GM19025 (cell line): ENCODE data around the gene CHD8.
A peak's percentile ranks its signal among the peaks of the same experiment; 100 is the strongest.

Experiments used
- ATAC-seq: cut with Tn5 transposase; IDR thresholded peaks from one replicate; pipeline ENCODE4 v1.9.1; 2021; ENCODE audit warnings: mild to moderate bottlenecking, low read depth, moderate library complexity; ENCODE audit not compliant: unreplicated experiment

The CHD8 gene

DNA sequence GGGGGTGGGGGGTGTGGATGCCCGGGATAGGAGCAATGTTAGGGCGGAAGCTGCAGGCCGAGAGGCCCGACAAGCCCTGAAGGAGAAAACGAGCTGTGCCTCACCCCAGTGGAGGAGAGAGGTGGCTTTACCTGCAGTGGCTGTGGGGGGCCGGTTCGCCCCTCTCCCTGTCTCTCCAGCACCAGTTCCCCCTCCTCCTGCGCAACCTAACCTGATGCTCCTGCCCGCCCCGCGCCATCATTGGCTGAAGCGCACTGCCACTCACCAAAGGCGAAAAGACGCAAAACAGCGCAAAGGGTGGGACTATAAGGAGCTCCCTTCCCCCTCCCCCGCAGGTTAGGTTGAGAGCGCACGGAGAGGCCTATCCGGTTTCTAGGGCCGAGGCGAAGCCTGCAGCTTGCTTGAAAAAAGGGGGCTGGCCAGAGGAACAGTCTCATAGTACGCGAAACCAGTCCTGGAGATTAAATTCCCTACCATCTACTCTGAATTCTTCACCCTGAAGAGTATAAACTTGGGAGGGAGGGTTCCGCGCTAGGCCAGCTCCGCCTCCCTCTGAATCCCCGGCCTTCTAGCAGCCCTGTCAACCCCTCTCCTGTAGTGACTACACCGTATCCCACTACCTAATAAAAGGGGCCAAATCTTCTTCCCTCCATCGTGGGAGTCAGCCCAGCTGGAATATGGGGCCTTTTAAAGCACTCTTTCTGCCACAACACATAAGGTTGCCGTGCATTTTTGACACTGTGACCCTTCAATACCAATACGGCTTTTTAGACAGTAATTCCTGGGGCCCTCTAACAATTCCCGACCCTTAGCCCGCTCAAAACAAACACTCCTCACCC, 18.6 kb downstream of the CHD8 start:
- ATAC-seq = peak; percentile 99

DNA sequence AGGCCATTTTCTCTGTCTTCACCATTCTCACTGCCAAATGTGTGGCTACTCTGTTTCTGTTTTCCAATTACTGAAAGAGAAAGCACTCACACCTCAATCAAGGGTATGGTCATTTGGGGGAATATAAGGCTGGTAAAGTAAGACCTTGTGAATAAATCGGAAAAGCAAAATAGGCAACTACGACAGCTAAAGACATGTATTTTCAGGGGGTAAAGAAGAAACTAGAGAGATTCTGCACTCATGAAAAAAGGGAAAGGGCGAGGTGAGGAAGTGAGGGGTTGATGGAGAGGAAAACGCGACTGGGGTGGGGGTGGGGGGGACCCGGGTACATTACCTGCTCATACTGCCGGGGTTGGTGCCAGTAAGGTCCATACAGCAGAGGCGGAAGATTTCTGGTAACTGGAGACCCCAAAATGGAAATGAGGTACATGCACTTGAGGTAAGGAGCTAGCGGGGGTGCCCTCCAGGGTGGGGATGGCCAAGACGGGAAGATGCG, 19.3 kb downstream of the CHD8 start:
- ATAC-seq = no peak

DNA sequence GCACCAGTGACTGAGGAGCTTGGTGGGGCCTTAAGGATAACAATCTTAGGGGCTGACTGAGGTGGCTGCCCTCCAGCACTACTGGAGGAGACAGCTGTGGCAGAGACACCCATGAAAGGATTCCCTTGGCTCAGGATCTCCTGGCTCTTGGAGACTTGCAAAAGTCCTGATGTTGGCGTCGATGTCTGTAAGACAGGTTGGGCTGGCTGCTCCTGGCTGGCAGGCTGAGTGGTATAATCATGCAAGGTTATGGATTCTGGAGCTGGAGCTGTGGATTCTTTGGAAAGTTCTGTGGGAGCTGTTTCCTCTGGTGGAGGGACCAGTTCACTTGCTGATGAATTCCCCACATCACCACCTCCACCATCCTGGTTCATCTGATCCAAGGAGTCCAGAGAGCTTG, 24.8 kb downstream of the CHD8 start:
- no peak for ATAC-seq

DNA sequence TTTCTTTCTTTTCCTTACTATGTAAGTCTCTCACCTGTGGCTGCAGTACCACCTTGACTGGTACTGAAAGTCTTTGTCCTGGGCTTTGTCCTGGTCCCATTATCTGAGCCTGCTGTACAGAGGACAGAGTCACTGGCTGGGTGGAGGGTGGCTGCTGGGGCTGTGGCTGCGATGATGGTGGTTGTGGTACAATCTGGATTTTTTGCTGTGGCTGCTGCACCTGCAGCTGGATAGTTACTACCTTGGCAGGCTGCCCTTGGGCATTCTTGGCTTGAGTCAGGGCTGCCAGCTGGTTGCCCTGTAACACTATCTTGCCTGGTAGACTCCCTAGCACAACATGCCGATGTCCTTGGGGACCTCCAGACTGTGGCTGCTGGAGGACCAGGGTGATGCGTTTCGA, 27.0 kb downstream of the CHD8 start:
- ATAC-seq = no peak

DNA sequence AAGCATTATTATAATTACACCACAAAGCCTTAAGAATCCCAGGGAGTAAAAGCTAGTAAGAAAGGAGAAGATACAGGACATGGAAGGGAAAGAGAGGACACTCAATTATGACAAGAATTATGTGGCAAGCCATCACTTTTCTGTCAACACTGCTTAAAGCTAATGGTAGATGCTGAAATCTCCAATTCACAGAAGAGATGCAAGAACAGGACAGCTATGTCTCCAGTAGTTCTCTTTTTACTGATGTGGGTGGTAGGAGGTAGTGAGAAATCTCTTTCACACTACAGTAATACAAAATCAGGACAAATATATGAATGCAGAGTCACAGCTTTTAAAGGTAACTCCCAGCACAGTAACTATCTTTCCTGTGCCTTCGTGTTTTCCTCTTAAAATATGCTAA, 29.2 kb downstream of the CHD8 start:
- no peak for ATAC-seq

DNA sequence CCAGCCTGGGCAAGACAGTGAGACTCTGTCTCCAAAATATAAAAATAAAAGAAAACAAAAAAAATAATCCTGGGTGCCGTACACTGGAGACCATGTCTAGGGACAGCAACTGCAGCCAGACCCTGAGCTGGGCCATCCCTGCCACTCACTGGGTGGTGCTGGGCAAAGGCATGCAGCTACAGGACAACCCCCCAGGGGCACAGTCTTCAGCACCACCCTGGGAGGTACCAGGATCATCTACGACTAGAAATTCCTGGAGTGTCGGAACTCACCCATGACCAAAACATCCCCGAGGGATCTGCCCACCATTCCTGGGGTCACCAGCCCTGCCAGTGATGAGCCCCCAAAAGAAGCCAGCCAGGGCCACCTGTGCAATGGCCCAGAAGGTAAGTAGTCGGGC, 36.4 kb downstream of the CHD8 start:
- no peak for ATAC-seq

DNA sequence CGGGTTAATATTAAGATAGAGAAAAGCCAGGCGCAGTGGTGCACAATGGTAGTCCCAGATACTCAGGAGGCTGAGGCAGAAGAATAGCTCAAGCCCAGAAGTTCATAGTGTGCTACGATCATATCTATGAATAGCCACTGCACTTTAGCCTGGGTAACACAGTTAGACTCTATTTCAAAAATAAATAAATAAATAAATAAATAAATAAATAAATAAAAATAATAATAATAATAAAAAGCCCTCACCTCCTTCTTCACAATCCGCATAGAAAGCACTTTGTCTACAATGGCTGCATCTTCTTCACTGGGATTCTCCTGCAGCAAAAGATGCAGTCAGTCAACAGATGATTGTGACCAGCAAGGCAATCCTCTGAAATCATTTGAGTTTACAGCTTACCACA, 40.6 kb downstream of the CHD8 start:
- no peak for ATAC-seq

DNA sequence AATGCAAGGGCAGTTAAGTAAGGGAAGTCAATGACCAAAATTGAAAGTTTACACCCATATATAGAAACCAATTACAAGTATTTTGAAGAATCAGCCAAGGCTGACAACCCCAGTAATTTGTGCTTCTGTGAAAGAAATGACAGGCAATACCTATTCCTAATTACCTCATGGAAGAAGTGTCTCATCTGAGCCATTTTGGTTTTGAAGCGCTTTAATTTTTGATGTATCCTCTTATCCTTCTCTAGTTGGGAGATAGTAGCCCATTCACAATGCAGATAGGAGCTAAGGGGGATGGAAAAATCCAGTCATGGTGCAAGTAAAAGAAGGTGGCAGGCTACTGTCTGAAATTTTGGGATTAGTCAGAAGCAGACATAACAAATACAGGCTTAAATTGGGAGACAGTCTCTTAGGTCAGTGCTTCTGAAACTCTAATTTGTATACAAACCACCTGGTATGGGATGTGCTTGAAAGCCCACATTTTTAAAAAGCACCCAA, 41.7 kb downstream of the CHD8 start:
- no peak for ATAC-seq

DNA sequence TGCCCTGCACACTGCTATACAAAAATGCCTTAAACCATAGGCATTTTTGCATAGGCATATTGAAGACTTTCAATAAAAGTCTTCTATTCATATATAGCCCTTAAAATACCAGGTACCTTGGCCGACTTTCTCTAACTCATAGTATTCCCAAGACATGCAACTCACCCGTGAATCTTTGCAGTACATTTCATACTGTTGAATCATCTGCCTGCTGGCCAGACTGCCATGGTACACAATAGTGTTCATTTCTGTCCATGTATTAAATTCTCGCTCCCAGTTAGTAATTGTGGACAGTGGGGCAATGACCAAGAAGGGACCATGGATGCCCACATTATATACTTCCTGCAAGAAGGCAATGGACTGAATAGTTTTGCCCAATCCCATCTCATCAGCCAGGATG, 47.8 kb downstream of the CHD8 start:
- ATAC-seq = no peak

DNA sequence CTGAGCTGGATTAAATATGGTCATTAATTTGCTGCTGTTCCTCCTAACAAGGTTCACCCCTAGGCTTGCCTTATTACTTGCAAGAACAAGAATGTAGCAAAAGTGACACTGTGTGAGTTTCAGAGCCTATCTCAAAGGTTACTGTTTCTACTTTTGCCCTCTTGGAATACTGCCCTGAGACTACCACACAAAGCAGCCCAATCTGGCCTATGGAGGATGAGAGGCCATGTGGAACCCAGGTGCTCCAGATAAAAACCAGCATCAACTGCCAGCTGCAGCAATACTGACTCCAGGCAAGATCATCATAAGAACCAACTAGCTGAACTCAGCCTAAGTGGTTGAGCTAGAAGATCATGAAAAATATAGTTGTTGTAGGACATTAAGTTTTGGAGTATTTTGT, 49.7 kb downstream of the CHD8 start:
- no peak for ATAC-seq

DNA sequence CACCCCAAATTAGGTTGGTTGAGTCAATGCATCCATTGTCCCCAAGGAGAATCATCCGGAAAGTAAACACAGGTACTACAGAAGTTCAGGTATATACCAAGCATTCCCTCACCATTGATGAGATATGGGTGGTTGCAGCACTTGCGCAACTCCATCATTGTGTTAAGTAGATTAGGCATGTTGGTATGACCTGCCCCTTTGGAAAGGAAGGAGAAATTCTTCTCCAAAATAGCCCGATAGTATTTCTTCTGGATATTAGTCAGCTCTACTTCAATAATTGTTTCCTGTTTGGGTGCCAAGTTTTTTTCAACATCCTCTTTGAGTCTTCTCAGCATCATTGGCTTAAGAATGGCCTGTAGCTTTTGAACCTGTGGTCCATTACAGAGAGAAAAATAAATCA, 50.8 kb downstream of the CHD8 start:
- no peak for ATAC-seq

DNA sequence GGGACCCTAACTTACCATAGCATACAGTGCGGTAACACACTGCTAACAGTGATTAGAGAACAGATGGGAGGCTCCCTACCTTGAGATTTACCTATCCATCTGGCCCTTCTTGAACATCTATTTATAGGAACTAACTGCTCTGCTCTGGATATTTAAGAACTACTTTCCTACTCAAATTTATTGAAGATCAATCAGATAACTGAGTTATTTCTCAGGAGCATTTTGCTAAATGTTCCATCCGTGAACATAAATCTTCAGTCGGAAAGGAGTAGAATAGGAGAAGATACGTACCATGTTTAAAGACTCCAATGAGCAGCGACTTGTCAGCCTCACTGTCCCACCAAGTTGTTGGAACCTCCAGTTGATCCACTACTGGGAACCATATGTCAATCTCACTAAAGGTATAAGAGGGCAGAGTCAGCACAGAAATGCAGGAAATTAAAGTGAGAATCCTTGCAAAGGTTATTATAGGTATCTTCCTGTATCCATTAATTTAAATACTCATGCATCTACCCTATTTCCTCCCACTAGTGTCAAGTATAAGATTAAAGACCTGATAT, 56.5 kb downstream of the CHD8 start:
- ATAC-seq = no peak

DNA sequence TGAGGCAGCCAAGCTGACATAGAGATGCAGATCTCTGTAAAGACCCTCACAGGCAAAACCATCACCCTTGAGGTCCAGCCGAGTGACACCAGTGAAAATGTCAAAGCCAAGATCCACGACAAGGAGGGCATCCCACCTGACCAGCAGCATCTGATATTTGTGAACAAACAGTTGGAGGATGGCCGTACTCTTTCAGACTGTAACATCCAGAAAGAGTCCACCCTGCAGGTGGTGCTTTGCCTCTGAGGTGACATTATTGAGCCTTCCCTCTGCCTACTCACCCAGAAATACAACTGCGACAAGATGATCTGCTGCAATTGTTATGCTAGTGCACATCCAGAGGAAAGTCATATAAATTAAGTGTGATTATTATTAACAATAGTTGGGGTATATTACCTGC, 57.0 kb downstream of the CHD8 start:
- ATAC-seq = no peak

DNA sequence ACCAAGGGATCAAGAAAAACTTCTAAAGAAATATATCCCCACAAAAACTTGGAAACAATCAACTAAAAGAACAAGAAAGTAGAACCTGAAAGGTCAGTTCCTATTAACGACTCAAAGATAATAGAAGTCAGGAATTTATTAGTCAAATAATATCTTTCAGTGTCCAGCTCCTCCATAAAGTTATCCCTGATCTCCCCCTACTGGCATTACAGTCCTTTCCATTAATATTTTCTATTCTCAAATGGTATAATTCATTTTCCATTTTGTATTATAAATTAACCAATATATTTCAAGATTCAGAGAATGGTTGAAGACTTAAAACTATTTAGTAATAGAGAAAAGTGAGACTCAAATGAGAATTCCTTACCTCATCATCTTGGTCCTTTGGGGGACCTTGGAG, 60.5 kb downstream of the CHD8 start:
- no peak for ATAC-seq

DNA sequence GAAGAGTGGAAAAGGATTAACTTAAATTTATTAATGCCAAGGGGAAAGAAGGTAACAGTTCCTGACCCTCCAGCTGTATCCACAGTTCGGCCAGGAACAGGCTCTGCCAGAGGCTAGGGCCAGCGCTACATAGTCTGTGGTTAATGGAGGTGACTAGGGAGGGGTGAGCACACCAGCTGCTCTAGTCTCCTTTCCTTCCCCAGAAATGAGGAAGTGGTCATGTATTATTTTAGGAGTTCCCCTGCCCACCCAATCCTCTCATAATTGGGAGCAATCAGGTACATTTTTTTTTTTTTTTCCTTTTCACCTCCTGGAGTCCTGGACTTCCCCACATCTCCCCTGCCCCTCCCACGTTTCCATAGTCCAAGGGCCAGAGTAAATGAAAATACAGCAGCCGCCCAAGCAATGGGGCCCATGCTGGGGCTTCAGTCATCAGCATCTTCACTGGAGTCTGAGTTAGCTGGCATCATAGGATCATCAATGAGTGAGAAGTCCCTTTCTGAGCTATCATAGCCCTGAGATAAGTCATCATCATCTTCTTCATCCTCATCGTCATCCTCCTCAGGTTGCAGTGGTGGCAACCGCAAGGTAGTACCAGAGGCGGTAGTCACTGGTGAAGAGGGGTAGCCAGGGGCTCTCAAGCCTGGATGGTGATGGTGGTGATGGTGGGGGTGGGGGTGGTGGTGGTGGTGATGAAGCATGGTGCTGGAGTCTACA, 70.6 kb downstream of the CHD8 start:
- ATAC-seq = no peak

DNA sequence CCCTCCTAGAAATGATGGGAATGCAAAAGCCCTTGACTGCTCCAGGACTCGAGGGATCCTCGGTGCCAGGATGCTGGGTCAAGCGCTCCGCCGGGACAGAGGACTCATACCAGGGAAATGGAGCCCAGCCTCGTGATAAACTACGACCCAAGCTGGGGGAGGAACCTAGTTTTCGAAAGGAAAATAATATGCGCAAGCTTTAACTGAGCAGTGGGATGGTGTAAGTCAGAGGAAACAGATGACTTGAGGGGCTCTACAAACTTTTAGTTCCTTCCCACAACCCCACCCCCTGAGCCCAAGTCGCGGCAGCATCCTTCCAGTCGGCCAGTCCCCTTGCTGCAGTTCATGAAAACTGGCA, 71.5 kb downstream of the CHD8 start:
- peak; percentile 25 for ATAC-seq

DNA sequence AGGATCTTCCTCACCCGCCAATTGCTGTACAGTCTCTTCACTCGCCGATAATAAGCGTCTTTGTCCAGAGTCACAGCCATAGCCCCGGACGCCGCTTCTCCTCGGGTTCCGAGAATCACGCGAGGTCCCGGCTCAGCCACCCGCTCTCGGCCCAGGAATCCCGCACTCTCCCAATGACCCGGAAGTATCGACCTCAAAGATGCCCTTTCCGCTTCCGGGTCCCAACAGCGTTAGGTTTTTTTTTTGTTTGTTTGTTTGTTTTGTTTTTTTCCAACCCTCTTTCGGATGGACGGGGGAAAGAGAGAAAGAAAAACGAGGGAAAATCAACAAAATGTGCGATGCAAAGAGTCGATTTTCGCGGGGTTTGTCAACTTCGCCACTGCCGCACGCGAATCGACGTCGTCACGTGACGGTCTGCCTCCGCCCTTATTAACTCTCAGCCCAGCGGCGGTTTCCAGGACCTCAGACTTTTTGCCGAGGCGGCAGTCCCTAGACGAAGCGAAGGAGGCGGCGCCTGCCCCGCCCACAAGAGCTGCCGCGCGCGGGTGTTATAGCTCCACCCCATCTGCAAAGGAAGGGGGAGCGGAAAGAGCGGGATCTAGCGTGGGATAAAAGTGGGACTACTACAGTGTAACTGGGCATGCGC, 72.0 kb downstream of the CHD8 start, which contains the start of gene SUPT16H:
Gene SUPT16H (minus strand): TSS at position 172 of the 646 bp plus-strand sequence. CDS start 92 bp downstream, at position 80.
- ATAC-seq = peak; percentile 89

DNA sequence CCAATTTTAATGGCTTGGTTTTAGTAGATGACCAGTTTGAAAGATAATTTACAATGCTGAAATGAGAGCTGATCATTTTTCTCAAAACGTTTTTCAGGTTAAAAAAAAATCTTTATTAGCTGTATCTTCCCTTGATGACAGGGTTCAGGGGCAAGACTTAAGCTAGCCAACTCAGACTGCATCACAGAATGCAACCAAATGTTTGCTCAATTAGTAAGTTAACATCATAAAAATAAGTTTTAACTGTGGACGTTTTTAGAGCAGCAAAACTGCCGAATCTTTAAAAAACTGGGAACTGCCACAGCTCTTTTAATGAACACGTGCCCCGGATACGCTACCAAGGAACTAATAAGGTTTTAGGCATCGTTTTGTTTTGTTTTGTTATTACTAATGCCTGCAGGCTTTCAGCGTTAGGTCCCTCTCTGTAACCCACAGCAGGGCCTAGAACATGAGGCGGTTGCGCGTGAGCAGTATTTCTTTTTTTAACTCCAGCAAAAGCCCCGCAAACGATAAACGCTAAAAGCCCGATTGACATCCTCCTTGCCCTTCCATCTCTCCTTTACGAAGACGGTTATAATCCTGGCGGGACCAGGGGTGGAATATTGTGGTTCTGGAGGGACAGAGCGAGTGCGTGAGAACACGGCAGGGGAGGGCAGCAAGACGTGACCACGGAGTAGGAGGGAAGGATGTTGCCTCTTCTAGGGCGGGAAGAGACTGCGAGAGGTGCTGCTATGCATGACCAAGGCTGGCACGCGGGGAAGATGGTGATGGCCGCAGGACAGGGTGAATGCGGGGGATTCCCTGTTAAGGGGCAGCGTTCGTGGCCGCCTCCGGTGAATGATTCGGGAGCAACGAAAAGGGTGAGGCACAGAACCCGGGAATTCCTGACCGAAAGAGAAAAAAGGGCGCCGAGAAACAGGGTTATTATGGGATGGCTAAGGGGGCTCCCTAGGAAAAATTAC, 72.8 kb downstream of the CHD8 start:
- no peak for ATAC-seq

DNA sequence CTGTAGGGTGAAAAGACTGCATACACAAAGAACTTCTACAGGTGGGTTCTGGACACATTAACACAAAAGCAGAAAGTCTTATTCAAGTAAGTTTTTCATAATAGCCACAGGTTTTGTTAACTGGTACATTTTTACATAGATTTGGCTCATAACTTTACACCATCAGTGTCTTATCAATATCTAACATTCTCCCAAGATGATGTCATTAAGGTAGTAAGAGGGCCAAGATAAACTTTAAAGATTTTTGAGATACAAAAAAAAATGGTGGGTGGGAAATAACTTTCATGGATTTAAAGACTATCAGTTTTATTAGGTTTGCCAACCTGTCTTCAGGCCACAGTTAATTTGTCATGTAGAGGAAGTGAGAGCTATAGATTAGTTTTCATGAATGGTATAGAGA, 73.8 kb downstream of the CHD8 start:
- ATAC-seq = no peak

DNA sequence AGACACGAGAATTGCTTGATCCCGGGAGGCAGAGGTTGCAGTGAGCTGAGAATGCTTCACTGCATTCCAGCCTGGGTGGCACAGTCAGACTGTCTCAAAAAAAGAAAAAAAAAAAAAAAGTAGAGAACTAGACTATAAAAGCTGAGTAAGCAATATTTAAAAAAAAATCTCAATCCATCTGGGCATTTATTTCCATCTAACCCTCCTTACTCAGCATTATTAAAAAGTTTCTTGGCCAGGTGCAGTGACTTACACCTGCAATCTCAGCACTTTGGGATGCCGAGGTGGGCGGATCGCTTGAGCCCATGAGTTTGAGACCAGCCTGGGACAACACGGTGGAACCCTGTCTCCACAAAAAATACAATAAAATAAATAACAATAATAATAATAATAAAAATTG, 76.6 kb downstream of the CHD8 start:
- no peak for ATAC-seq
